ENCODE measurements around the gene IL5RA. TPM values are rescaled to one million over a fixed set of nuclear protein-coding genes. Genes with fewer than 3 reads are reported as not detected.

The IL5RA gene
- total RNA-seq, 1 experiment from 2014 or later, result not detected

DNA sequence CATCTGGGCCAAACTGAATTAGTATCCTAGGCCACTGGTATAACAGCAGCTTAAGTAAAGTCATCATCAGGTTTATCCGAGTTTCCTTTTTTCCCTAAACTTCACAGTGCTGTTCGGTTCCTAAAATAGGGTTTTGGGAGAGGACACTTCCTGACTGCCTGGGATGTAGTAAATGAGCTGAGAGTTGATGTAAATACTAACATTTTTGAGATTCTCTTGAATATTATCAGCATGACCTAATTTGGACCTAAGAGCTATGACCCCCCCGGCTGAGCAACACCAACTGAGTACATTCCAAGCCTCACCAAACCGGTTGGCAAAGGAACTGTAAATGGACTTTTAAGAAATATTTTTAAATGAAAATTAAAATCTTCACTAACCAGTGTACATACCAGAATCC, 78.8 kb downstream of the IL5RA start:
- Histone ChIP-seq H3K36me3 (ENCODE audit: control insufficient read depth, insufficient read depth, low read length) (no peaks in the 10 kb centered on the region), H3K4me3 (ENCODE audit: low read depth in 2 of 2, low read length in 2 of 2) (no peak overlapping the region), H3K4me1 (ENCODE audit: control insufficient read depth, insufficient read depth, low read length) (no peaks in the 10 kb centered on the region), H3K27ac (ENCODE audit: low read length) (no peak overlapping the region), H3K9me3 (ENCODE audit: control insufficient read depth, insufficient read depth, low read depth, low read length) (no peaks in the 10 kb centered on the region), H3K27me3 (ENCODE audit: control insufficient read depth, insufficient read depth, low read length) (no peaks in the 10 kb centered on the region)
- TF ChIP-seq TCF7L2 (IDR thresholded peaks at IDR 0.05; ENCODE audit: low read depth, low read length), result no peak
- TF ChIP-seq POLR2AphosphoS5 (IDR thresholded peaks at IDR 0.05; ENCODE audit: low read depth, low read length), result no peak
- TF ChIP-seq, protein P1, sequence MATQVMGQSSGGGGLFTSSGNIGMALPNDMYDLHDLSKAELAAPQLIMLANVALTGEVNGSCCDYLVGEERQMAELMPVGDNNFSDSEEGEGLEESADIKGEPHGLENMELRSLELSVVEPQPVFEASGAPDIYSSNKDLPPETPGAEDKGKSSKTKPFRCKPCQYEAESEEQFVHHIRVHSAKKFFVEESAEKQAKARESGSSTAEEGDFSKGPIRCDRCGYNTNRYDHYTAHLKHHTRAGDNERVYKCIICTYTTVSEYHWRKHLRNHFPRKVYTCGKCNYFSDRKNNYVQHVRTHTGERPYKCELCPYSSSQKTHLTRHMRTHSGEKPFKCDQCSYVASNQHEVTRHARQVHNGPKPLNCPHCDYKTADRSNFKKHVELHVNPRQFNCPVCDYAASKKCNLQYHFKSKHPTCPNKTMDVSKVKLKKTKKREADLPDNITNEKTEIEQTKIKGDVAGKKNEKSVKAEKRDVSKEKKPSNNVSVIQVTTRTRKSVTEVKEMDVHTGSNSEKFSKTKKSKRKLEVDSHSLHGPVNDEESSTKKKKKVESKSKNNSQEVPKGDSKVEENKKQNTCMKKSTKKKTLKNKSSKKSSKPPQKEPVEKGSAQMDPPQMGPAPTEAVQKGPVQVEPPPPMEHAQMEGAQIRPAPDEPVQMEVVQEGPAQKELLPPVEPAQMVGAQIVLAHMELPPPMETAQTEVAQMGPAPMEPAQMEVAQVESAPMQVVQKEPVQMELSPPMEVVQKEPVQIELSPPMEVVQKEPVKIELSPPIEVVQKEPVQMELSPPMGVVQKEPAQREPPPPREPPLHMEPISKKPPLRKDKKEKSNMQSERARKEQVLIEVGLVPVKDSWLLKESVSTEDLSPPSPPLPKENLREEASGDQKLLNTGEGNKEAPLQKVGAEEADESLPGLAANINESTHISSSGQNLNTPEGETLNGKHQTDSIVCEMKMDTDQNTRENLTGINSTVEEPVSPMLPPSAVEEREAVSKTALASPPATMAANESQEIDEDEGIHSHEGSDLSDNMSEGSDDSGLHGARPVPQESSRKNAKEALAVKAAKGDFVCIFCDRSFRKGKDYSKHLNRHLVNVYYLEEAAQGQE (IDR thresholded peaks at IDR 0.05; ENCODE audit: insufficient read depth in 1 of 2, low read depth in 2 of 2, low read length in 1 of 2), result no peak
- TF ChIP-seq, protein P2, sequence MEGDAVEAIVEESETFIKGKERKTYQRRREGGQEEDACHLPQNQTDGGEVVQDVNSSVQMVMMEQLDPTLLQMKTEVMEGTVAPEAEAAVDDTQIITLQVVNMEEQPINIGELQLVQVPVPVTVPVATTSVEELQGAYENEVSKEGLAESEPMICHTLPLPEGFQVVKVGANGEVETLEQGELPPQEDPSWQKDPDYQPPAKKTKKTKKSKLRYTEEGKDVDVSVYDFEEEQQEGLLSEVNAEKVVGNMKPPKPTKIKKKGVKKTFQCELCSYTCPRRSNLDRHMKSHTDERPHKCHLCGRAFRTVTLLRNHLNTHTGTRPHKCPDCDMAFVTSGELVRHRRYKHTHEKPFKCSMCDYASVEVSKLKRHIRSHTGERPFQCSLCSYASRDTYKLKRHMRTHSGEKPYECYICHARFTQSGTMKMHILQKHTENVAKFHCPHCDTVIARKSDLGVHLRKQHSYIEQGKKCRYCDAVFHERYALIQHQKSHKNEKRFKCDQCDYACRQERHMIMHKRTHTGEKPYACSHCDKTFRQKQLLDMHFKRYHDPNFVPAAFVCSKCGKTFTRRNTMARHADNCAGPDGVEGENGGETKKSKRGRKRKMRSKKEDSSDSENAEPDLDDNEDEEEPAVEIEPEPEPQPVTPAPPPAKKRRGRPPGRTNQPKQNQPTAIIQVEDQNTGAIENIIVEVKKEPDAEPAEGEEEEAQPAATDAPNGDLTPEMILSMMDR (IDR thresholded peaks at IDR 0.05), result no peak
- TF ChIP-seq SIN3A (IDR thresholded peaks at IDR 0.05; ENCODE audit: borderline replicate concordance, insufficient read depth, low read depth, low read length), result no peak
- ChIA-PET POLR2A (no interaction called here), CTCF (no interaction called here)
- DNase-seq (ENCODE audit: low read depth, low spot score) (no peak), ATAC-seq (no peak)
- intact Hi-C loops (cut with micrococcal nuclease; ENCODE audit: unreplicated experiment) (no loop called here), in situ Hi-C loops (cut with HindIII; ENCODE audit: low pct_unique_long_range_greater_than_20kb, low sequenced_read_pairs) (no loop called here)
- no TSS peak for BruUV-seq (replicated peaks)

DNA sequence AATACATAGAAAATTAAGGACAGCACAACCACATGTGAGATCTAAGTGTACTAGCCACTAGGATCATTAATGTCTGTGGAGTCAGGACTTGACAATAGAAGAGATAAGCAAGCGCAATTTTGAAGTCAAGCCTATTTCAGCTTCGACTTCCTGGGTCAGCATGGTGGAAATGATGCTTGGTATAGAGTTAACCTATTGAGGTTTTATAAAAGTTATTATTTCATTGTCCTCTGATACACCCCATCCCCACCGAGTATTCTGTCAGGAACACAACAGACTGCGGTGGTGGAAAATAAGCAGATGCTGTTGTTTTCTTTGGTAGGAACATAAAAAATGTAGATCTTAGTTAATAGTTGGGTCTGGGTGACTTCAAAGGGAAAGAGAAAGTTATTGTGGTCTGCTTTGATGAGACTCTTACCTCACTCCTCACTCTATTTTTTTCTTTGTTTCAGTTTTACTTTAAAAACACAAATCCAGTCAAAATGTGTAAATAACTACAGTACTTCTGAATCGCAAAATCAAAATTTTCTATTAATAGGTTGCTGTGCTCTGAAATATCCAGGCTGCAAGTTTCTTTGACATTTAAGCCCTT, 82.1 kb downstream of the IL5RA start:
- H3K9me3 ChIP-seq (ENCODE audit: control insufficient read depth, insufficient read depth, low read depth, low read length), result no peaks in the 10 kb centered on the region
- no TSS peak for BruUV-seq (replicated peaks)
- TF ChIP-seq, protein P2 (IDR thresholded peaks at IDR 0.05), result no peak
- TF ChIP-seq POLR2AphosphoS5 (IDR thresholded peaks at IDR 0.05; ENCODE audit: low read depth, low read length), result no peak
- TF ChIP-seq, protein P1 (IDR thresholded peaks at IDR 0.05; ENCODE audit: insufficient read depth in 1 of 2, low read depth in 2 of 2, low read length in 1 of 2), result no peak
- TF ChIP-seq TCF7L2 (IDR thresholded peaks at IDR 0.05; ENCODE audit: low read depth, low read length), result no peak
- TF ChIP-seq SIN3A (IDR thresholded peaks at IDR 0.05; ENCODE audit: borderline replicate concordance, insufficient read depth, low read depth, low read length), result no peak
- CTCF ChIA-PET, result no interaction called here
- no peak for DNase-seq (ENCODE audit: low read depth, low spot score)
- H3K36me3 ChIP-seq (ENCODE audit: control insufficient read depth, insufficient read depth, low read length), result no peaks in the 10 kb centered on the region
- intact Hi-C loops (cut with micrococcal nuclease; ENCODE audit: unreplicated experiment), result no loop called here
- in situ Hi-C loops (cut with HindIII; ENCODE audit: low pct_unique_long_range_greater_than_20kb, low sequenced_read_pairs), result no loop called here
- no peak for ATAC-seq
- POLR2A ChIA-PET, result no interaction called here
- H3K4me1 ChIP-seq (ENCODE audit: control insufficient read depth, insufficient read depth, low read length), result no peaks in the 10 kb centered on the region
- no peaks in the 10 kb centered on the region for H3K27me3 ChIP-seq (ENCODE audit: control insufficient read depth, insufficient read depth, low read length)
- no peak overlapping the region for H3K4me3 ChIP-seq (ENCODE audit: low read depth in 2 of 2, low read length in 2 of 2)
- H3K27ac ChIP-seq (ENCODE audit: low read length), result no peak overlapping the region

Measured in Panc1 (cell line).